Measurements from ENCODE around the gene DGCR6. TPM values are rescaled to one million over a fixed set of nuclear protein-coding genes. Genes with fewer than 3 reads are reported as not detected.

The DGCR6 gene
- total RNA-seq, 1 experiment from 2014 or later, result 8.2 TPM

Other genes starting within 250 kb of the DGCR6 start
- 0.13 and 0.18 TPM in 2 replicates for gene PRODH, start 30.0 kb downstream of the DGCR6 start, total RNA-seq (2014; rRNA removed; shearing (Covaris generic))
- 27.6 and 29.3 TPM in 2 replicates for gene DGCR2, start 216.1 kb downstream of the DGCR6 start, total RNA-seq (2014; rRNA removed; shearing (Covaris generic))
- gene TSSK2, start 225.0 kb downstream of the DGCR6 start, total RNA-seq (2014; rRNA removed; shearing (Covaris generic)), result not detected in 2 replicates
- 10.4 and 12.0 TPM in 2 replicates for gene ESS2, start 238.3 kb downstream of the DGCR6 start, total RNA-seq (2014; rRNA removed; shearing (Covaris generic))
- gene GSC2, start 244.0 kb downstream of the DGCR6 start, total RNA-seq (2014; rRNA removed; shearing (Covaris generic)), result not detected in 2 replicates

Data from SJCRH30 (cell line).